Left lung (tissue), 10 donors: ENCODE data around the gene MAML2. TPM values are rescaled to one million over a fixed set of nuclear protein-coding genes. Genes with fewer than 3 reads are reported as not detected.

Experiments used
- ATAC-seq: fragments of 200-7000 bp; cut with Tn5 transposase; one replicate; pipeline ENCODE4 v1.9.1; 2020; ENCODE audit warnings: moderate library complexity
- DNase-seq, 4 donors: peaks; one replicate each; pipeline ENCODE4 v3.0.0-alpha.2; 2013 to 2020
- H3K27ac ChIP-seq, 2 donors: fragments of 200-600 bp; sonication (generic) in 1 of 2; one replicate each; pipeline versions ENCODE4 v1.5.0 to v1.8.0; 2020 to 2021
- H3K27me3 ChIP-seq, 2 donors: fragments of 200-600 bp; sonication (generic) in 1 of 2; one replicate each; pipeline versions ENCODE4 v1.5.0 to v1.8.0; 2020 to 2021
- H3K36me3 ChIP-seq, 2 donors: fragments of 200-600 bp; sonication (generic) in 1 of 2; one replicate each; pipeline versions ENCODE4 v1.5.0 to v1.8.0; 2020 to 2021
- H3K4me1 ChIP-seq, 2 donors: fragments of 200-600 bp; one replicate each; pipeline ENCODE4 v1.8.0; 2021
- H3K4me3 ChIP-seq, 2 donors: fragments of 200-600 bp; sonication (generic) in 1 of 2; one replicate each; pipeline versions ENCODE4 v1.5.0 to v1.8.0; 2020 to 2021; ENCODE audit warnings: mild to moderate bottlenecking in 1 of 2
- H3K9me3 ChIP-seq, 2 donors: fragments of 200-600 bp; sonication (generic) in 1 of 2; one replicate each; pipeline versions ENCODE4 v1.5.0 to v1.8.0; 2020 to 2021
- intact Hi-C, 2 donors: fragments of 100-400 bp; cut with DNase I; formaldehyde crosslinking; loops; one replicate each; pipeline versions ENCODE4 v1.11.2 to v1.14.2; 2022
- polyA plus RNA-seq, 6 donors: library from polyadenylated mRNA; unstranded; fragments of 120-200 nt; gene quantifications; one replicate each; pipeline ENCODE4 v1.2.1, GENCODE V29; 2013; ENCODE audit not compliant: insufficient read length in 6 of 6
- total RNA-seq, 2 donors: library from RNA; stranded (reverse); fragmentation: NEBNext Ultra II Directional; extraction: Animal tissue kit (Norgen Biotek cat#: 25700); gene quantifications; one replicate each; pipeline ENCODE4 v1.2.1, GENCODE V29; 2021
- TF ChIP-seq, protein P1 (sequence below), 2 donors: fragments of 200-600 bp; sonication (generic) in 1 of 2; IDR thresholded peaks; one replicate each; pipeline versions ENCODE4 v1.5.0 to v1.8.0; 2021; ENCODE audit warnings: antibody characterized with exemption in 2 of 2
- donor health status: DM: no; HTN: yes; CAD: no.
- donor health status: DM: no; HTN: no; CAD: no.

Gene MAML2
- total and polyA plus RNA-seq, 8 donors, result 18.7 to 44.0 (median 36.6) TPM

DNA sequence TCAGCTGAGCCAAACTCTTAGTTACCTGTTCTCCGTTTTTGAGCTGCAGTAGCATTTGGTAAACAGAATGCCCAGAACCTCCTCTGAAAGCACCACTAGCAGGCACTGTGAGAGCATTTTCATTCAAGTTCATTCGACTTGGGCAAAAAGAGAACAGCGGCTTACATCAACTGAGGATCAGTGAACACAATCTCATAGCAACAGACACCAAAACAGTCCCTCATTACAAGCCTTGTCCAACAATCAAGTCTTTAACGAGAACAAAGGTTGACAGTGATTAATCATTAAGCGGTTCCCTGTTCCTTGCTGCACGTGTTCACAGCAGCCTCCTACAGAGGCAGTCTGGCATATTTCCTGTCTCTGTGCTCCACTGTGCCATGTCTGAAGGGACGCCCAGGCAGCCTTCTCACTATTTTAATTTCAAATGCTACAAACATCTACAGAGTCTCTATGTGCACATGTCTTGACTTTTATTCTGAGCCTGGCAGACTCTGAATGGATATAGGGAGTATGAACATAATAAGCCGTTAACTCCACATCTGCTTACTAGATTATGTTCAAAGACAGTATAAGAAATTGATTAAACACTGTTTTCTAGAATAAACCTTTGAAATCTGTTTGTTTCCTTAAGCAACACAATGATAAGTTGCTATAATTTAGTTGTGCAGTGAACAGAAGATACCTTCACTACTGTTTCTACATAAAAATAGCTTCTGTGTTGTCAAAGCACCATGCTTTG is 330.7 kb downstream of the MAML2 start:
- H3K27ac ChIP-seq, result peak overlapping the region; percentile 45 to 54
- TF ChIP-seq, protein P1, sequence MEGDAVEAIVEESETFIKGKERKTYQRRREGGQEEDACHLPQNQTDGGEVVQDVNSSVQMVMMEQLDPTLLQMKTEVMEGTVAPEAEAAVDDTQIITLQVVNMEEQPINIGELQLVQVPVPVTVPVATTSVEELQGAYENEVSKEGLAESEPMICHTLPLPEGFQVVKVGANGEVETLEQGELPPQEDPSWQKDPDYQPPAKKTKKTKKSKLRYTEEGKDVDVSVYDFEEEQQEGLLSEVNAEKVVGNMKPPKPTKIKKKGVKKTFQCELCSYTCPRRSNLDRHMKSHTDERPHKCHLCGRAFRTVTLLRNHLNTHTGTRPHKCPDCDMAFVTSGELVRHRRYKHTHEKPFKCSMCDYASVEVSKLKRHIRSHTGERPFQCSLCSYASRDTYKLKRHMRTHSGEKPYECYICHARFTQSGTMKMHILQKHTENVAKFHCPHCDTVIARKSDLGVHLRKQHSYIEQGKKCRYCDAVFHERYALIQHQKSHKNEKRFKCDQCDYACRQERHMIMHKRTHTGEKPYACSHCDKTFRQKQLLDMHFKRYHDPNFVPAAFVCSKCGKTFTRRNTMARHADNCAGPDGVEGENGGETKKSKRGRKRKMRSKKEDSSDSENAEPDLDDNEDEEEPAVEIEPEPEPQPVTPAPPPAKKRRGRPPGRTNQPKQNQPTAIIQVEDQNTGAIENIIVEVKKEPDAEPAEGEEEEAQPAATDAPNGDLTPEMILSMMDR (IDR thresholded peaks at IDR 0.05), result peak; percentile 20 to 31
- ATAC-seq (peak; percentile 90), DNase-seq (peak in 3 of 4 donors; percentile 44 to 83 (median 53))
- H3K27me3 ChIP-seq, result no peaks in the 10 kb centered on the region
- no peaks in the 10 kb centered on the region for H3K36me3 ChIP-seq
- H3K4me3 ChIP-seq, result no peak overlapping the region
- H3K9me3 ChIP-seq, result no peaks in the 10 kb centered on the region
- H3K4me1 ChIP-seq, result peaks cover 3 to 10% of the 10 kb centered on the region in 2 donors
- intact Hi-C loops, result no loop called here

- ATAC-seq (no peak), DNase-seq (no peak)
- Histone ChIP-seq H3K27ac (no peak overlapping the region), H3K4me1 (peaks cover 3 to 10% of the 10 kb centered on the region in 2 donors), H3K36me3 (no peaks in the 10 kb centered on the region), H3K27me3 (no peaks in the 10 kb centered on the region), H3K9me3 (no peaks in the 10 kb centered on the region), H3K4me3 (no peak overlapping the region)
- TF ChIP-seq, protein P1 (IDR thresholded peaks at IDR 0.05), result no peak
- intact Hi-C loops, result no loop called here
These were observed 332.3 kb downstream of the MAML2 start for GRCh38 chr11:96010683-96011082.

DNA sequence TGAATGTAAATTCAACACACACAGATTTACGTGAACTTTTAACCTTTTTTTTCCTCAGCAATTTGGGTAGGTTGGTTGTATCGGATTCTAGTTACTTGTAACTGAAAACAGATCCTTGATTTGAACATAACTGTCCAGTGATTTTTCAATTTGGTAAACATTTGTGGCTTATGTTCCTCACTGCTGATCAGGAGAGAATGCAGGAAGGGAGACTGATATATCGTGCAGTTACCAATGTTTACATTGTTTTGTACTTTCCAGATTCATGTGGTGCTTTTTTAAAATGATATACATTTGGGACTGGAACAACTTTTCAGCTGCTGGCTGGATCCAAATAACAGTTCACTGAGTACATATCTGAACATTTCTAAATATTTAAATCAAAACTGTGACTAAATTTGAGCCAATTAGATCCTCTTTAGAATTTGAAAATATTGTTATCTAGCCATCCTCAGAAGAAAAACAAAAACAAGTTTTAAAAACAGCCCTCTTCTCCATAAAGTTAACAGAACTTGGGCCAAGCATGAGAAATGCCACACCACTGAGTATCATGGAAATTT is 334.8 kb downstream of the MAML2 start:
- no peak overlapping the region for H3K4me3 ChIP-seq
- no peak overlapping the region for H3K27ac ChIP-seq
- ATAC-seq (no peak), DNase-seq (peak in 1 of 4 donors; percentile 56)
- no peaks in the 10 kb centered on the region for H3K36me3 ChIP-seq
- intact Hi-C loops, result no loop called here
- TF ChIP-seq, protein P1 (IDR thresholded peaks at IDR 0.05), result no peak
- peaks cover 3 to 10% of the 10 kb centered on the region in 2 donors for H3K4me1 ChIP-seq
- no peaks in the 10 kb centered on the region for H3K9me3 ChIP-seq
- no peaks in the 10 kb centered on the region for H3K27me3 ChIP-seq

- Histone ChIP-seq H3K27me3 (no peaks in the 10 kb centered on the region), H3K9me3 (no peaks in the 10 kb centered on the region), H3K4me3 (no peak overlapping the region), H3K27ac (no peak overlapping the region), H3K36me3 (no peaks in the 10 kb centered on the region), H3K4me1 (no peaks in the 10 kb centered on the region)
- ATAC-seq (no peak), DNase-seq (no peak)
- intact Hi-C loops, result no loop called here
- TF ChIP-seq, protein P1 (IDR thresholded peaks at IDR 0.05), result no peak
These were observed 337.0 kb downstream of the MAML2 start for GRCh38 chr11:96006037-96006436.

DNA sequence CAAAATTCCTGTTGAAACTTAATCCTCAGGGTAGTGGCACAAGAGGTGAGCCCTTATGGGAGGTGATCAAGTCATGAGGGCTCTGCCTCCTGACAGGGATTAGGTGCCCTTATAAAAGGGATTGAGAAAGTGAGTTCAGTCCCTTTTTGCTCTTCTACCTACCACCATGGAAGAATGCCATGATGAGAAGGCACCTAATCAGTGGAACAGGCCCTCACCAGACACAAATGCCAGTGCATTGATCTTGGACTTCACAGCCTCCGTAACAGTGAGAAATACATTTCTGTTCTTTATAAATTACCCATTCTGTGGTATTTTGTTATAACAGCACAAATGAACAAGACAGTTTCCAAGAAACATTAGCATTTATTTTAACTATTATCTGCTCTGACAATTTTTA is 338.1 kb downstream of the MAML2 start:
- intact Hi-C loops, result no loop called here
- ATAC-seq (no peak), DNase-seq (no peak)
- H3K4me3 ChIP-seq, result no peak overlapping the region
- H3K27me3 ChIP-seq, result no peaks in the 10 kb centered on the region
- H3K27ac ChIP-seq, result no peak overlapping the region
- H3K4me1 ChIP-seq, result peaks cover 3 to 5% of the 10 kb centered on the region in 2 donors
- no peaks in the 10 kb centered on the region for H3K36me3 ChIP-seq
- TF ChIP-seq, protein P1 (IDR thresholded peaks at IDR 0.05), result no peak
- H3K9me3 ChIP-seq, result no peaks in the 10 kb centered on the region
